Glutamatergic neuron (in vitro differentiated cells): ENCODE results near the gene GEMIN7. TPM values are rescaled to one million over a fixed set of nuclear protein-coding genes. Genes with fewer than 3 reads are reported as not detected.

Experiments used
- DNase-seq: peaks from one replicate; pipeline ENCODE4 v3.0.0; 2022
- H3K27ac Mint-ChIP-seq: one replicate; pipeline ENCODE4 v1.8.0; 2020; ENCODE audit warnings: mild to moderate bottlenecking, mixed read lengths, inconsistent platforms; ENCODE audit not compliant: unreplicated experiment
- H3K27me3 Mint-ChIP-seq: one replicate; pipeline ENCODE4 v1.8.0; 2020; ENCODE audit warnings: mild to moderate bottlenecking, moderate library complexity, mixed read lengths, inconsistent platforms; ENCODE audit not compliant: unreplicated experiment
- H3K36me3 Mint-ChIP-seq: one replicate; pipeline ENCODE4 v1.8.0; 2020; ENCODE audit warnings: mild to moderate bottlenecking, mixed read lengths, inconsistent platforms; ENCODE audit not compliant: unreplicated experiment
- H3K4me1 Mint-ChIP-seq: one replicate; pipeline ENCODE4 v1.8.0; 2020; ENCODE audit warnings: mild to moderate bottlenecking, low read depth, mixed read lengths, inconsistent platforms; ENCODE audit not compliant: unreplicated experiment
- H3K4me3 Mint-ChIP-seq: one replicate; pipeline ENCODE4 v1.8.0; 2020; ENCODE audit warnings: mild to moderate bottlenecking, mixed read lengths, inconsistent platforms; ENCODE audit not compliant: unreplicated experiment
- H3K9me3 Mint-ChIP-seq: one replicate; pipeline ENCODE4 v1.8.0; 2020; ENCODE audit warnings: mild to moderate bottlenecking, moderate library complexity, mixed read lengths, inconsistent platforms; ENCODE audit not compliant: unreplicated experiment
- CTCF ChIP-seq: fragments of 200-600 bp; sonication (generic); IDR thresholded peaks from one replicate; pipeline ENCODE4 v1.5.0; 2021; ENCODE audit not compliant: partially characterized antibody, unreplicated experiment
- total RNA-seq: library from RNA; stranded (reverse); fragmentation: NEBNext Ultra II Directional; extraction: Animal tissue kit (Norgen Biotek cat#: 25700); gene quantifications from one replicate; pipeline ENCODE4 v1.2.1, GENCODE V29; 2021; ENCODE audit not compliant: unreplicated experiment

Gene GEMIN7
- total RNA-seq, 1 donor from 2014 or later: 49.1 TPM

DNA sequence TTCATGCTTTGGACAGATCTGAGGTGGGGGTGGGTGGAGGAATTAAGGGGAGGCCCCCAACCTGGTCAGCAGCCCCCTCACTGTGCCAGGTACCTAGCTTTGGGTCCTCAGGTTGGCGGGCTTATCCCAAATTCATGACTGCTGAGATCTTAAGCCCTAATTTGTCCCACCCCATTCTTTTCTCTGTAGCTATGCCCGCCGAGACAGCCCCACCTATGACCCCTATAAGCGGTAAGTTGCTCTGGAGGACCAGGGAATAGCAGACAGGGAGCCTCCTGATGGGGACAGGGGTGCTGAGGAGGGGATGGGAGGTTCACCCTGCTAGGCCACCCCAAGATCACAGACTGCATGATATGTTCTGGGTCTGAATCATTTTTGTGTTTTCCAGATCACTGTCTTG lies 17.1 kb upstream of the GEMIN7 start:
- no peak overlapping the region for H3K27ac Mint-ChIP-seq
- no peak for TF ChIP-seq CTCF
- no peak for DNase-seq
- no peaks in the 10 kb centered on the region for H3K36me3 Mint-ChIP-seq
- H3K4me1 Mint-ChIP-seq: peaks cover 3% of the 10 kb centered on the region
- no peak overlapping the region for H3K4me3 Mint-ChIP-seq
- H3K27me3 Mint-ChIP-seq: peaks cover 9% of the 10 kb centered on the region
- H3K9me3 Mint-ChIP-seq: peaks cover 5% of the 10 kb centered on the region

- Mint-ChIP-seq H3K36me3 (no peaks in the 10 kb centered on the region), H3K27ac (no peak overlapping the region), H3K27me3 (peaks cover 8% of the 10 kb centered on the region), H3K4me3 (no peak overlapping the region), H3K9me3 (peaks cover 5% of the 10 kb centered on the region), H3K4me1 (peaks cover 5% of the 10 kb centered on the region)
- TF ChIP-seq CTCF: no peak
- no peak for DNase-seq
Observed at GRCh38 chr19:45063851-45064801, 14.9 kb upstream of the GEMIN7 start.

DNA sequence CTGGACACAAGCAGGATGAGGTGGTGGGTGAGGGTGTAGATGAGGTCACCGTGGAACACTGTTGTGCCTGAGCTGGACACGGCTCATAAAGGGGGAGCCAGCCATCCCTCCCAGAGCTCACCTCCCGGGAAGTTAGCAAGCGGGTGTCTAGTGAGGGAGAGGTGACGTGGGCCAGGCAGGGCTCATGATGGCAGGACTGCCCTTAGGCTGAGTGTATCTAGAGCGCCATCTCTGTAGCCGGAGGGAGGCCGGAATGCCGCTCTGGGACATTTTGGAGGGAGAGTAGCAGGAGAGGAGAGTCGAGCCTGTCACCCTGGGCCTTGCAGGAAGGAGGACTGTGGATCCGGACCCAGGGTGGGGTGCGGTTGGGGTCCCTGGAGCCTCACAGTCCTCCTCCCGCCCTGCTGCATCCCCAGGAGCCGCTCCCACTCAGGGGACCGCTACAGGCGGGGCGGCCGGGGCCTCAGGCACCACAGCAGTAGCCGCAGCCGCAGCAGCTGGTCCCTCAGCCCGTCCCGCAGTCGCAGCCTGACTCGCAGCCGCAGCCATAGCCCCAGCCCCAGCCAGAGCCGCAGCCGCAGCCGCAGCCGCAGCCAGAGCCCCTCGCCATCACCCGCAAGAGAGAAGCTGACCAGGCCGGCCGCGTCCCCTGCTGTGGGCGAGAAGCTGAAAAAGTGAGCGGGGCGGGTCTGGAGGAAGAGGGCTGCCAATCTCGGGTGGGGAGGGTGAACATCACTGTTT lies 12.0 kb upstream of the GEMIN7 start:
- no peak overlapping the region for H3K4me3 Mint-ChIP-seq
- no peak for TF ChIP-seq CTCF
- H3K27ac Mint-ChIP-seq: peak overlapping the region; percentile 68
- peaks cover 9% of the 10 kb centered on the region for H3K27me3 Mint-ChIP-seq
- peaks cover 12% of the 10 kb centered on the region for H3K9me3 Mint-ChIP-seq
- H3K36me3 Mint-ChIP-seq: no peaks in the 10 kb centered on the region
- peaks cover 4% of the 10 kb centered on the region for H3K4me1 Mint-ChIP-seq
- no peak for DNase-seq

GRCh38 chr19:45068041-45068440 lies 11.0 kb upstream of the GEMIN7 start:
- no peak overlapping the region for H3K4me3 Mint-ChIP-seq
- peaks cover 6% of the 10 kb centered on the region for H3K27me3 Mint-ChIP-seq
- no peak for TF ChIP-seq CTCF
- no peaks in the 10 kb centered on the region for H3K36me3 Mint-ChIP-seq
- H3K27ac Mint-ChIP-seq: no peak overlapping the region
- peaks cover 15% of the 10 kb centered on the region for H3K9me3 Mint-ChIP-seq
- peaks cover 4% of the 10 kb centered on the region for H3K4me1 Mint-ChIP-seq
- no peak for DNase-seq
